Lung (tissue), 12 donors: ENCODE measurements around the gene RAB18. TPM values are rescaled to one million over a fixed set of nuclear protein-coding genes. Genes with fewer than 3 reads are reported as not detected.

ENCODE experiments used
- ATAC-seq: fragments of 200-7000 bp; cut with Tn5 transposase; one replicate; pipeline ENCODE4 v1.9.1; 2020; ENCODE audit warnings: moderate number of reproducible peaks; ENCODE audit not compliant: insufficient read depth, low FRiP score
- DNase-seq, 3 donors: peaks; one replicate each; pipeline ENCODE4 v3.0.0-alpha.2; 2013 to 2017
- H3K27ac ChIP-seq, 2 donors: one replicate each; pipeline ENCODE4 v1.5.1; 2013; ENCODE audit warnings: mild to moderate bottlenecking in 2 of 2, moderate library complexity in 2 of 2, control low read depth in 1 of 2, inconsistent platforms in 1 of 2, low read depth in 1 of 2, low read length in 1 of 2
- H3K27me3 ChIP-seq, 3 donors: one replicate each; pipeline ENCODE4 v1.5.1; 2013; ENCODE audit warnings: low read length in 2 of 3; ENCODE audit not compliant: control insufficient read depth in 3 of 3, insufficient read depth in 3 of 3
- H3K36me3 ChIP-seq, 4 donors: one replicate each; pipeline ENCODE4 v1.5.1; 2013; ENCODE audit warnings: low read length in 4 of 4, mild to moderate bottlenecking in 1 of 4, moderate library complexity in 1 of 4; ENCODE audit not compliant: control insufficient read depth in 4 of 4, insufficient read depth in 4 of 4
- H3K4me1 ChIP-seq, 5 donors: one replicate each; pipeline ENCODE4 v1.5.1; 2013; ENCODE audit warnings: low read length in 5 of 5, mild to moderate bottlenecking in 2 of 5, moderate library complexity in 1 of 5; ENCODE audit not compliant: control insufficient read depth in 5 of 5, insufficient read depth in 5 of 5
- H3K4me3 ChIP-seq: one replicate; pipeline ENCODE4 v1.5.1; 2013; ENCODE audit warnings: mild to moderate bottlenecking, control low read depth, moderate library complexity
- H3K9ac ChIP-seq, 2 donors: one replicate each; pipeline ENCODE4 v1.5.1; 2013; ENCODE audit warnings: low read length in 2 of 2, control low read depth in 1 of 2; ENCODE audit not compliant: insufficient read depth in 1 of 2
- H3K9me3 ChIP-seq, 4 donors: one replicate each; pipeline ENCODE4 v1.5.1; 2013; ENCODE audit warnings: low read length in 3 of 4, mild to moderate bottlenecking in 1 of 4, moderate library complexity in 1 of 4; ENCODE audit not compliant: control insufficient read depth in 4 of 4, insufficient read depth in 3 of 4
- WGBS, 2 donors: extraction: QIAGEN DNeasy Blood & Tissue Kit; methylation state at CpG; one replicate each; pipeline ENCODE4 v1.1.7; 2013; 5-methylcytosine and 5-hydroxymethylcytosine counted together
- polyA plus RNA-seq, 2 donors: library from polyadenylated mRNA; stranded (reverse); fragments of 200-250 nt; gene quantifications; one replicate each; pipeline ENCODE4 v1.2.1, GENCODE V29; 2013
- total RNA-seq, 2 donors: library from RNA; depleted of rRNA in 1 of 2; stranded (reverse); fragments of >200 nt in 1 of 2; gene quantifications; one replicate each; pipeline ENCODE4 v1.2.1, GENCODE V29; 2014 to 2021
- TF ChIP-seq, protein P1 (sequence below): IDR thresholded peaks from 2 replicates; pipeline ENCODE4 v1.5.1; 2012; ENCODE audit warnings: mild to moderate bottlenecking; ENCODE audit errors: control extremely low read depth, extremely low read depth
- donor health status: control.
- donor health status: control.
- donor health status: Bipolar disorder and iron deficiency.
- donor health status: healthy.
- donor health status: DM: yes; HTN: yes; CAD: no.

Gene RAB18
- total and polyA plus RNA-seq, 4 donors, result 26.8 to 84.5 (median 55.5) TPM

DNA sequence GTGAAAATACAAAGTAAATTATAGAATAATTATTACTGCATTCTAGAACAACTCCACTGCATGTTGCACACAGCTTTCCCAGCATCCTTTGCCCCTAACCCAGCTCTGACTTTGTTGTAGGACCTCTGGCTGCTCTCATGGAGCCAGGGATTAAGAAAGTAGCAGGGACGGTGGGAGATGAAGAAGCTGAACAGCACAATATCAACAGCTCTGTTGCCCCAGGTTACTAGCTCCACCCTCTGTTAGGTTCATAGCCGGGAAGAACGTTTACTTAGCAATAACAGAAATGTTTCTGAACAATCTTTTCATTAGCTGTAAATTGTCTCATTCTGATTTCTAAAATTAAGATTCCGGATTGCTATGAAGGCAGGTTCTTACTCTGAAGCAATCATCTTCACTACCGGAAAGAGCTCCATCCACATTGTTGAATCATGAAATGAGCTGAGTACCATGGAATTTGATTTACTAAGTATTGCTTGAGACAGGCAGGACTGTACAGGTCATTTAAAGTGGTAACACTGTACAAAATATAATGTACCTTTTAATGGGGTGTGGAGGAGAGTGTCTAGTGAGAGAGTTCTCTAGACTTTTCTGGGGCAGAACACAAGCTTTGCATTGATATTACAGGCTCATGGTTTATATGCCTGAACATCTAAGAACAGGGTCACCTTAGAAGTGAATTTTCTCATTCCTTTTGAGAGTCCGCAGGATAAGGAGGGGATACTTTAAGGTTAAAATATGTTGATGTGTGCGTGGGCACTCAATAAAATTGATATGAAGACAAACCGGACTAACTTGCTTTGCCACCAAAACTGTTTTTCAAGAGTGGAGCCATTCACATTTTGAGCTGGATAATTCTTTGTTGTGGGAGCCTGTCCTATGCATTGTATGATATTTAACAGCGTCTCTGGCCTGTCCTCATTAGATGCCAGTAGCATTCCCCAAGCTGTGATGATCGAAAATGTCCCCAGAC lies 20.8 kb upstream of the RAB18 start:
- Histone ChIP-seq H3K27ac (peak overlapping the region in 1 of 2 donors; percentile 40), H3K36me3 (no peaks in the 10 kb centered on the region), H3K4me1 (no peaks in the 10 kb centered on the region), H3K27me3 (no peaks in the 10 kb centered on the region), H3K9me3 (peaks cover 0 to 9% (median 0%) of the 10 kb centered on the region in 4 donors), H3K4me3 (no peak overlapping the region), H3K9ac (peak overlapping the region in 1 of 2 donors; percentile 19)
- ATAC-seq (peak; percentile 77), DNase-seq (peak; percentile 21 to 62 (median 47))
- TF ChIP-seq, protein P1, sequence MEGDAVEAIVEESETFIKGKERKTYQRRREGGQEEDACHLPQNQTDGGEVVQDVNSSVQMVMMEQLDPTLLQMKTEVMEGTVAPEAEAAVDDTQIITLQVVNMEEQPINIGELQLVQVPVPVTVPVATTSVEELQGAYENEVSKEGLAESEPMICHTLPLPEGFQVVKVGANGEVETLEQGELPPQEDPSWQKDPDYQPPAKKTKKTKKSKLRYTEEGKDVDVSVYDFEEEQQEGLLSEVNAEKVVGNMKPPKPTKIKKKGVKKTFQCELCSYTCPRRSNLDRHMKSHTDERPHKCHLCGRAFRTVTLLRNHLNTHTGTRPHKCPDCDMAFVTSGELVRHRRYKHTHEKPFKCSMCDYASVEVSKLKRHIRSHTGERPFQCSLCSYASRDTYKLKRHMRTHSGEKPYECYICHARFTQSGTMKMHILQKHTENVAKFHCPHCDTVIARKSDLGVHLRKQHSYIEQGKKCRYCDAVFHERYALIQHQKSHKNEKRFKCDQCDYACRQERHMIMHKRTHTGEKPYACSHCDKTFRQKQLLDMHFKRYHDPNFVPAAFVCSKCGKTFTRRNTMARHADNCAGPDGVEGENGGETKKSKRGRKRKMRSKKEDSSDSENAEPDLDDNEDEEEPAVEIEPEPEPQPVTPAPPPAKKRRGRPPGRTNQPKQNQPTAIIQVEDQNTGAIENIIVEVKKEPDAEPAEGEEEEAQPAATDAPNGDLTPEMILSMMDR, result no peak
- 49 to 71% methylated on average over 10 of the region's 10 CpGs for WGBS, 2 donors

DNA sequence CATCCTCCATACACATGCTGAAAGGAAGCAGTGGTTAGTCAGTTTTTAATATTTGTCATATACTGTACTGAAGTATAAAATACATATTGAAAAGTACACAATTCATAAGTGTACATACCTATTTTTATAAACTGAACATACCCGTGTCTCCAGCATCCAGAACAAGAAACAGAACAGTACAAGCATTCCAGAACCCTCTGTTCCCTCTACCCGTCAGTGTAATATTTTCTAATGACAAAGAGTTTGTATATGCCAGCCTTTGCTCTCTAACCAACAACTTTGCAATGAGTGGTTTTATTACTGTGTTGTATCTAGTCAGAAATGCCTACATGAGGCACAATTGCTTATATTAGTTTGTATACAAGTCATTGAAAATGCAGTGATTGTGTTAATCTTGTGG lies 18.7 kb upstream of the RAB18 start:
- Histone ChIP-seq H3K4me3 (no peak overlapping the region), H3K9me3 (peaks cover 0 to 10% (median 0%) of the 10 kb centered on the region in 4 donors), H3K4me1 (no peaks in the 10 kb centered on the region), H3K27ac (no peak overlapping the region), H3K9ac (no peak overlapping the region), H3K27me3 (no peaks in the 10 kb centered on the region), H3K36me3 (no peaks in the 10 kb centered on the region)
- DNase-seq (no peak), ATAC-seq (no peak)
- TF ChIP-seq, protein P1, result no peak
- 71 to 85% methylated on average over 2 of the region's 2 CpGs for WGBS, 2 donors

DNA sequence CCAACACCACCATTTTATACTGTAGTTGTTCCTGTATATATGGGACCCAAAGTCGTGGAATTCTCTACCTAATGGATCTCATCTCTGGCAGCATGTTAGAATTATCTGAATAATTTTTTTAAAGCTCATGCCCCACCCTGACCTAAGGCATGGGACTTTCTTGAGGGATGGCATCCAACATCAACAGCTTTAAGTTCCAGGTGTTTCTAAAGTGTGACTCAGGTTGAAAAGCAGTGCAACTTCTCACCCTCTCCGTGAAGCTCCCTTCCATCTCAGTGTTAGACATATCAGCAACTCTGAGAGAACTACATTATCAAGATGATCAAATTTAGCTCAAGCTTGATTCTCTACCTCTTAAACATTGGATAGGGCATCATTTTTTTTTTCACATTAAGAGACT lies 18.1 kb upstream of the RAB18 start:
- Histone ChIP-seq H3K27me3 (no peaks in the 10 kb centered on the region), H3K4me3 (no peak overlapping the region), H3K36me3 (no peaks in the 10 kb centered on the region), H3K9ac (no peak overlapping the region), H3K4me1 (no peaks in the 10 kb centered on the region), H3K27ac (no peak overlapping the region), H3K9me3 (peaks cover 0 to 13% (median 2%) of the 10 kb centered on the region in 4 donors)
- TF ChIP-seq, protein P1, result no peak
- 79 to 86% methylated on average over 2 of the region's 2 CpGs for WGBS, 2 donors
- DNase-seq (no peak), ATAC-seq (no peak)
